Measurements from ENCODE around the gene SUPT20H.

DNA sequence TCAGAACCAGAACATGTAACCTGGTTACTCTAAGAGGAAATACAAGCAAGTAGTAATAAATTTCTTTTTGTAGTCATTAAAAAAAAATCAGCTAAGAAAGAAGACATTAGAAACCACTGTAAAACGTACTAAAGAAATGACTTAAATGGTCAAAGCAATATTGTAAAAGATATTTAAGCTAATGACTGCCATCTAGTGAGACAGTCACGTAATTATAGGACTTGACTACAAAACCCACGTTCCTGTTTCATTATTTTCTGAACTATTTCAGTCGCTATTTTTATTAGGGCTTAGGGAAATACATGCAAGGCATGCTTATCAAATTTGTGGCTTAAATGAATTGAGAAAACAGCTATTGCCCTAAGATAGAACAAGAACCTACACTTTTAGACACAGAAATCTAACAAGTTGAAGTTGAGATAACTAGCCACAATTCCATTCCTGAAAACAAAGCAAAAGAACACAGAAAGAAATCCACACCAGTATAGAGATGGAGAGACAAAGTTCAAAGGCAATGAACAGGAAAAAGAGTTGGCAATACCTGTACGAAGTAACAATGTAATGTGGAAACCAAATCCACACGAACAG, 78.2 kb downstream of the SUPT20H start:
- peak; percentile 69 for TF ChIP-seq CTCF (conservative IDR thresholded peaks at IDR 0.05; ENCODE audit: low read depth, low read length)
- no peak for TF ChIP-seq EZH2 (IDR thresholded peaks at IDR 0.05; ENCODE audit: borderline replicate concordance, low read depth, low read length, poor library complexity, severe bottlenecking)

Measured in A673 (cell line).